AG09319 (cell line): ENCODE results near the gene PRDM16.
"Not testable (repeated sequence)": the region's sequence is repeated elsewhere in the genome, so short reads cannot be mapped to it uniquely, and the experiment has no call there.

ENCODE experiments used
- DNase-seq: peaks from one replicate; pipeline ENCODE4 v3.0.0-alpha.2; 2010; ENCODE audit warnings: low read depth; ENCODE audit errors: extremely low read depth
- TF ChIP-seq, protein P1 (sequence below): IDR thresholded peaks from 2 replicates; pipeline ENCODE4 v1.5.1; 2011; ENCODE audit warnings: low read depth, mild to moderate bottlenecking, inconsistent platforms, low read length, moderate library complexity

PRDM16 gene

DNA sequence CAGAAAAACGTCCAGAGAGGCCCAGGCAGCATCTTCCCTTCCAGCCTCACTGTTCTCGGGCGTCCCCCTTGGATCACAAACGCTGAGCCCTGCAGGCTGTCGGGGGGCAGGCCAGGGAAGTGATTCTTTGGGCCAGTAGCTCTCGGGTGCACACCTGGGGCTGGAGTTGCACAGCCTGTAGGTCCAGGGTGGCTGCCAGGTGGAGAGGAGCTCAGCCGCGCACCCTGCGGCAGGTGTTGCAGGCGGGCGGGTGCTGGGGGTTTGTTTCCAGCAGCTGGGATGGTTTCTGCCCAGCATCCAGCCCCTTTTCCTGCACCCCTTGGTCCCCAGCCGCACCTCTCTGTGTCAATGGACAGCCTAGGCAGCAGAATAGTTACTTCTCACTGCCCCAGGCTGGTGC, 15.7 kb downstream of the PRDM16 start:
- TF ChIP-seq, protein P1, sequence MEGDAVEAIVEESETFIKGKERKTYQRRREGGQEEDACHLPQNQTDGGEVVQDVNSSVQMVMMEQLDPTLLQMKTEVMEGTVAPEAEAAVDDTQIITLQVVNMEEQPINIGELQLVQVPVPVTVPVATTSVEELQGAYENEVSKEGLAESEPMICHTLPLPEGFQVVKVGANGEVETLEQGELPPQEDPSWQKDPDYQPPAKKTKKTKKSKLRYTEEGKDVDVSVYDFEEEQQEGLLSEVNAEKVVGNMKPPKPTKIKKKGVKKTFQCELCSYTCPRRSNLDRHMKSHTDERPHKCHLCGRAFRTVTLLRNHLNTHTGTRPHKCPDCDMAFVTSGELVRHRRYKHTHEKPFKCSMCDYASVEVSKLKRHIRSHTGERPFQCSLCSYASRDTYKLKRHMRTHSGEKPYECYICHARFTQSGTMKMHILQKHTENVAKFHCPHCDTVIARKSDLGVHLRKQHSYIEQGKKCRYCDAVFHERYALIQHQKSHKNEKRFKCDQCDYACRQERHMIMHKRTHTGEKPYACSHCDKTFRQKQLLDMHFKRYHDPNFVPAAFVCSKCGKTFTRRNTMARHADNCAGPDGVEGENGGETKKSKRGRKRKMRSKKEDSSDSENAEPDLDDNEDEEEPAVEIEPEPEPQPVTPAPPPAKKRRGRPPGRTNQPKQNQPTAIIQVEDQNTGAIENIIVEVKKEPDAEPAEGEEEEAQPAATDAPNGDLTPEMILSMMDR = no peak
- no peak for DNase-seq

DNA sequence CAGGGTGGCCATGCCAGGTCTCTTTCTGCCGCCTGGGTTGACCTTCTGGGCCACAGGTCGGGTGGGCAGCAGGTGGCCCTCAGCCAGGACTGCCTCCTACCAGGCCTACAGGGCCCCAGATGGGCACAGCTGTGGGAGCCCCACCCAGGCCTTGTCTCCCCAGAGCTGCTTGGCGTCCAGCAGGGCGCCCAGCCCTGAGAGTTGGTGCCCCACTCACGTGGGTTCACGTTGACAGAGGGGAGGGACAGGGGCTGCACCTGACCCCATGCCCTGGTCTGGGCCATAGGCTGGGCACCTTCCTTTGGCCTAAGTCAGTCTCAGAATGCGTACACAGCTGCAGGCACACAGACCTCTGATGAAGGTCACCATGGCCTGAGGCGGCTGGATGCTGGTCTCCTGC, 16.7 kb downstream of the PRDM16 start:
- TF ChIP-seq, protein P1 = no peak
- DNase-seq = no peak

GRCh38 chr1:3086272-3086974, 17.4 kb downstream of the PRDM16 start:
- no peak for DNase-seq
- TF ChIP-seq, protein P1 = no peak

GRCh38 chr1:3087049-3087448, 18.0 kb downstream of the PRDM16 start:
- DNase-seq = no peak
- TF ChIP-seq, protein P1 = no peak

DNA sequence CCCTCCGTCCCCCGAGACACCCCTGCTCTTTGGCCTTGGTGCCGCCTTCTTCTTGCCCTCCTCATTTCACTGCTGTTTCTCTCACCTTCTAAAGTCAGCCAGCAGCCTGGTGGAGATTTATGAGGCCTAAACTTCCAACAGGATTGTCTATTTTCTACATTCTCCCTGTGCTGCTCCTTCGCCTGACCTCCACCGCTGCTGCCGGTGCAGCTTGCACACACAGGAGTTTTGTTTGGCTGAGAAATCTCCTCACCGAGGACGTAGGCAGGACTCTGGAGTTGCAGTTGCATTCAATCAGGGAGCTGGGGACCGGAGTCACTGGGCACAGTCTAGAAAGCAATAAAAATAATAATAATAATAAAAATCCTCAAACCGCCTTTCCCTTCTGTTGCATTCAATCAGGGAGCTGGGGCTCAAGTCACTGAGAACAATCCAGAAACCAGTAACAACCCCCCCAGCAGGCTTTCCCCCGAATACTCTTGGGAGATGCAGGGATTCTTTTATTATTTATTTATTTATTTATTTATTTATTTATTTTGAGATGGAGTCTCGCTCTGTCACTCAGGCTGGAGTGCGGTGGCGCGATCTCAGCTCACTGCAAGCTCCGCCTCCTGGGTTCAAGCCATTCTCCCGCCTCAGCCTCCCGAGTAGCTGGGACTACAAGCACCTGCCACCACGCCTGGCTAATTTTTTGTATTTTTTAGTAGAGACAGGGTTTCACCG, 19.1 kb downstream of the PRDM16 start:
- DNase-seq = not testable (repeated sequence)

DNA sequence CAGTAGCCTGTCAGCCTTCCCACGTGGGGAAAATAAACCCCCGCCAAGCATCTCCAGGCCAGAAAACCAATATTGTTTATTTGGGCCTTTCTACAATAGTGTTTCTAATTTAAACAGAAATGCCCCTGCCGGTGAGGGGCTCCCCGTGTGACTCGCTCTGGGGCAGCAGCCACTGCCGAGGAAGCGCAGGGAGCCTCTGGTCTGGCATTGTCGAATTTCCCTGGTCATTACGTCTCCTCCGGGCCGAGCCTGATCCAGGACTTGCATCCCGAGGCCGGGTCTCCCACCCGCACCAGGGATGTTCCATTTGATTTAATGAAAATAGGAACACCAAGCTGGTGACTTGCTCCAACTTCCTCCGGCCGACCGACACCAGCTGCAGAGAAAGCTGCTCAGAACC, 20.5 kb downstream of the PRDM16 start:
- no peak for DNase-seq
- TF ChIP-seq, protein P1 = no peak

- TF ChIP-seq, protein P1 = no peak
These were observed 22.3 kb downstream of the PRDM16 start for GRCh38 chr1:3091334-3091733.

More at GRCh38 chr1:3091334-3091733, 22.3 kb downstream of the PRDM16 start:
- DNase-seq = no peak
